ENCODE data around the gene KLK6.

DNA sequence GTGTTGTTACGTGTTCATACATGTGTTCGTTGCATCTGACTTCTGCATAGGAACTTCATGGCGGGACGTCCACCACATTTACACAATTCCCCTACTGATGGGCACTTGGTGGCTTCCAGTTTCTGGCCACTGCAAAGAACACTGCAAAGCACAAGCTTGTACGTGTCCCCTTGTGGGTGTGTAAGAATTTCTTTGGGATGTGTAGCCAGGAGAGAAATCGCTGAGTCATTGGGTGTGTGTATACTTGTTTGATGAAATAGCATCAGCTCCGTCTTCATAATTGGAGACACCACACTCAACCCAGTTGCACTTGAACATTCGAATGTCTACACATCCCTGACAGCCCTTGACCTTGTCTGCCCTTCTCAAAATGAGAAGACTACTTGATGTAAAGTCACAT, 35.8 kb downstream of the KLK6 start:
- TF ChIP-seq, protein P1, sequence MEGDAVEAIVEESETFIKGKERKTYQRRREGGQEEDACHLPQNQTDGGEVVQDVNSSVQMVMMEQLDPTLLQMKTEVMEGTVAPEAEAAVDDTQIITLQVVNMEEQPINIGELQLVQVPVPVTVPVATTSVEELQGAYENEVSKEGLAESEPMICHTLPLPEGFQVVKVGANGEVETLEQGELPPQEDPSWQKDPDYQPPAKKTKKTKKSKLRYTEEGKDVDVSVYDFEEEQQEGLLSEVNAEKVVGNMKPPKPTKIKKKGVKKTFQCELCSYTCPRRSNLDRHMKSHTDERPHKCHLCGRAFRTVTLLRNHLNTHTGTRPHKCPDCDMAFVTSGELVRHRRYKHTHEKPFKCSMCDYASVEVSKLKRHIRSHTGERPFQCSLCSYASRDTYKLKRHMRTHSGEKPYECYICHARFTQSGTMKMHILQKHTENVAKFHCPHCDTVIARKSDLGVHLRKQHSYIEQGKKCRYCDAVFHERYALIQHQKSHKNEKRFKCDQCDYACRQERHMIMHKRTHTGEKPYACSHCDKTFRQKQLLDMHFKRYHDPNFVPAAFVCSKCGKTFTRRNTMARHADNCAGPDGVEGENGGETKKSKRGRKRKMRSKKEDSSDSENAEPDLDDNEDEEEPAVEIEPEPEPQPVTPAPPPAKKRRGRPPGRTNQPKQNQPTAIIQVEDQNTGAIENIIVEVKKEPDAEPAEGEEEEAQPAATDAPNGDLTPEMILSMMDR (IDR thresholded peaks at IDR 0.05): no peak
- TF ChIP-seq POLR2A (IDR thresholded peaks at IDR 0.05): no peak
